Right lobe of liver (tissue), 4 donors: Measurements from ENCODE around the gene NBEAL1.
A peak's percentile ranks its signal among the peaks of the same experiment; 100 is the strongest.

Source experiments
- CTCF ChIP-seq, 4 donors: fragments of 200-600 bp in 3 of 4; fragments of 450-650 bp in 1 of 4; IDR thresholded peaks; one replicate each; pipeline versions ENCODE4 v1.5.1 to v1.8.0; 2016 to 2022; ENCODE audit warnings: antibody characterized with exemption in 4 of 4, mild to moderate bottlenecking in 2 of 4
- POLR2A ChIP-seq: fragments of 450-650 bp; IDR thresholded peaks from one replicate; pipeline ENCODE4 v1.6.1; 2017; ENCODE audit warnings: antibody characterized with exemption, mild to moderate bottlenecking
- donor health status: DM: no; HTN: no; CAD: no.
- donor health status: DM: no; HTN: no; CAD: no.
- donor health status: DM: no; HTN: yes; CAD: no.

DNA sequence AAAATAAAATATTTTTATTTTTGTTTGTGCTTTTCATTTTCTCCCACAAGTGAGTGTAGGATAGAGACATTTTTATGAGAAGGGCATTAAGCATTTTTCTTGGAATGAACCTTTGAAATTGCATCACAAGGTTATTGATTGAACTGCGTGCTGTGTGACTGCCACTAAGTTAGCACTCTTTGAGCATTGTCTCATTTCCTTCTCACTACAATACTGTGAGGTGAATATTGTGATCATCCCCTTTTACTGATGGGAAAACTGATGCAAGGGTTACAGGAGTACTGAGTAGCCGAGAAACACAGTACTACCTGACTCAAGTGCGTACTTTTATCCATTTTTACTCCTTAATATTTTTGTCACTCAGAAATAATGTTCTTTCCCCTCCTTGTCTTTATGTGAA, 2.0 kb downstream of the NBEAL1 start:
- TF ChIP-seq CTCF (IDR thresholded peaks at IDR 0.05) (no peak), POLR2A (peak; percentile 22)
